ENCODE data around the gene POLD4. TPM values are rescaled to one million over a fixed set of nuclear protein-coding genes. Genes with fewer than 3 reads are reported as not detected.

The POLD4 gene
- total RNA-seq, 2 donors from 2014 or later, result 145 to 148 TPM

DNA sequence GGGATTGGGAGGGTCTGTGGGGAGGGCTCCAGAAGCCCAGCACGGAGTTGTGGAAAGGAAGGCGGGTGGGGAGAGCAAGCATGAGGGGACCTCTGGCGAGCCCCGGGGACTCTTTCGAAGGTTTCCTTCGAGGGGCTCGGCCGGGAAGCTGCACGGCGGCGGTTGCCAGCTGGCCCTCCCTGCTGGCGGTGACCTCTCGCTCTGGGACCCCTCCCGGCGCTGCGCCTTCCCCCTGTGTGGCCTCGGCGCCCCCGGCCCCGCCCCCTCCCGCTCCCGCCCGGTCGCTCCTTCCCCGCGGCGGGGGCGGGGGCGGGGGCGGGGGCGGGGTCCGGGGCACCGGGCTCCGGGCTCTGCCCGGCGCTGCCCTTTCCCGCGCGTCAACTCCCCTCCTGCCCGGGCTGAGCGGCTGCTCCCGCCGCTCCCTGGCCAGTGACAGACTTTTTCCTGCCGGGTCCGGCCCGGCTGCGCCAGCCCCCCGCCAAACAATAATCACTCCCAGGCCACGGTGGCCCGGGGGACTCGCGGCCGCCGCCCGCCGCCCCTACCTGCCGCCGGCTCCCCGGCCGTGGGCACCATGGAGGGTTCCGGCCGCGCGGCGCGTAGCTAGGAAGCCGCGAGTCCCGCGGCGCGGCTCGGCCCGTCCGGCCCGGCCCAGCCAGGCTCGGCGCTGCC lies 19.1 kb upstream of the POLD4 start:
- ATAC-seq (ENCODE audit: insufficient number of reproducible peaks, low FRiP score, low read depth), result no peak
- TF ChIP-seq, protein P1, sequence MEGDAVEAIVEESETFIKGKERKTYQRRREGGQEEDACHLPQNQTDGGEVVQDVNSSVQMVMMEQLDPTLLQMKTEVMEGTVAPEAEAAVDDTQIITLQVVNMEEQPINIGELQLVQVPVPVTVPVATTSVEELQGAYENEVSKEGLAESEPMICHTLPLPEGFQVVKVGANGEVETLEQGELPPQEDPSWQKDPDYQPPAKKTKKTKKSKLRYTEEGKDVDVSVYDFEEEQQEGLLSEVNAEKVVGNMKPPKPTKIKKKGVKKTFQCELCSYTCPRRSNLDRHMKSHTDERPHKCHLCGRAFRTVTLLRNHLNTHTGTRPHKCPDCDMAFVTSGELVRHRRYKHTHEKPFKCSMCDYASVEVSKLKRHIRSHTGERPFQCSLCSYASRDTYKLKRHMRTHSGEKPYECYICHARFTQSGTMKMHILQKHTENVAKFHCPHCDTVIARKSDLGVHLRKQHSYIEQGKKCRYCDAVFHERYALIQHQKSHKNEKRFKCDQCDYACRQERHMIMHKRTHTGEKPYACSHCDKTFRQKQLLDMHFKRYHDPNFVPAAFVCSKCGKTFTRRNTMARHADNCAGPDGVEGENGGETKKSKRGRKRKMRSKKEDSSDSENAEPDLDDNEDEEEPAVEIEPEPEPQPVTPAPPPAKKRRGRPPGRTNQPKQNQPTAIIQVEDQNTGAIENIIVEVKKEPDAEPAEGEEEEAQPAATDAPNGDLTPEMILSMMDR (IDR thresholded peaks at IDR 0.05), result no peak
- DNase-seq (ENCODE audit: low spot score), result no peak
- no peaks in the 10 kb centered on the region for H3K9me3 ChIP-seq
- H3K4me1 ChIP-seq (ENCODE audit: control insufficient read depth in 1 of 2, low read depth in 2 of 2), result peaks cover 23 to 41% of the 10 kb centered on the region in 2 donors
- peak overlapping the region; percentile 76 for H3K4me3 ChIP-seq
- H3K27me3 ChIP-seq (replicated peaks; ENCODE audit: insufficient read depth), result no peaks in the 10 kb centered on the region
- no peaks in the 10 kb centered on the region for H3K36me3 ChIP-seq
- H3K27ac ChIP-seq, result peak overlapping the region; percentile 92 to 99

DNA sequence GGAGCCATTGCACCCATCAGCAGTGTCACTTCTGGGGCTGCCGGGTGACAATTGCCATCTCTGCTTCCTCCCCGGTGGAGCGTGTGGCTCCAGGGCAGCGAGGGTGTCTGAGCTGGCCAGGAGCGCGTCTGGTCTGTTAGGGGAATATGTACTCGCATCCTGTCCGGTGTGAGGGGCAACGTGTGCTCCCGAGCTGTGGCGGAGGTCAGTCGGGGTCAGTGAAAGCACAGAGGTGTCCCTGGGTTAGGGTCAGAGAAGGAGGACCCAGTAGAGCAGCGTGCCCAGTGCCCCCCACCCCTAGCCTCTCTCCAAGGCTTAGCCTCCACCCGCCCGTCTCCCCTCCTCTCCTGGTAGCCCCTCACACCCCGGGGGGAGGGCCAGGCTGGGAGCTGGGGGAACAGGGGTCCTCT lies 18.6 kb upstream of the POLD4 start:
- peaks cover 23 to 47% of the 10 kb centered on the region in 2 donors for H3K4me1 ChIP-seq (ENCODE audit: control insufficient read depth in 1 of 2, low read depth in 2 of 2)
- DNase-seq (ENCODE audit: low spot score), result no peak
- TF ChIP-seq, protein P1 (IDR thresholded peaks at IDR 0.05), result no peak
- peak overlapping the region; percentile 76 for H3K4me3 ChIP-seq
- H3K27ac ChIP-seq, result peak overlapping the region; percentile 72 to 92
- H3K9me3 ChIP-seq, result no peaks in the 10 kb centered on the region
- H3K36me3 ChIP-seq, result no peaks in the 10 kb centered on the region
- no peak for ATAC-seq (ENCODE audit: insufficient number of reproducible peaks, low FRiP score, low read depth)
- no peaks in the 10 kb centered on the region for H3K27me3 ChIP-seq (replicated peaks; ENCODE audit: insufficient read depth)

DNA sequence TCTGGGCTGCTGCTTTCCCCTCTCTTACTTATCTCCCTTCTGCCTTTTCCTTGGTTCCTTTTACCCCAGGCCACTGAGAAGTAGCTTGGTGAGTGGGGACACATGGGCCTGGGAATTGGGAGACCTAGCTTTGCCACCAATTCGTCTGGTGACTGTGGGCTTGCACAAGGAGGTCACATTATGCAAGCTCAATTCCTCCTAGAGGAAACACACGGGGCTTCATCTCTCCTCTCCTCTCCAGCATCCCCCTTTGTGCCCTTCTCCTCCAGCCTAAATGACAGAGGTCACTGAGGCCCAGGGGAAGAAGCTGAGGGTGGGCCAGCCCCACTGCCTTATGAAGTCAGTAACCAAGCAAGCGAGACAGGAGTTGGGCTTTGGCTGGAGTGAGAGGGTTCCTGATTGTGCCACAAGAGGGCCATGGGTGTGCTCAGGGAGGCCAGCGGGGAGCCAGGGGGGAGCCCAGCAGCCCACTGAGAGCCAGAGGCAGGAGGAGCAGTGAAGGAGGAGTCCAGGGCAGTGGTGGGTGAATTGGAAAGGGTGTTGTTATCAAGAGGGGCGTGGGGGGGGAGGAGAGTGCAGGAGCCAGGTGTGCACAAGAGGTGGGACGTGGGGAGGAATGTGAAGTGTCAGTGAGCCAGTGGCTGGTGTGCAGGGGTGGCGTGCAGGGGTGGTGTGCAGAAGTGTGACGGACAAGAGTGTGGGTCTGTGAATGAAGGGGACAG lies 18.0 kb upstream of the POLD4 start:
- Histone ChIP-seq H3K9me3 (no peaks in the 10 kb centered on the region), H3K4me3 (peak overlapping the region; percentile 76), H3K36me3 (no peaks in the 10 kb centered on the region), H3K4me1 (ENCODE audit: control insufficient read depth in 1 of 2, low read depth in 2 of 2) (peaks cover 25 to 52% of the 10 kb centered on the region in 2 donors), H3K27ac (peak overlapping the region; percentile 3 to 92), H3K27me3 (replicated peaks; ENCODE audit: insufficient read depth) (no peaks in the 10 kb centered on the region)
- ATAC-seq (ENCODE audit: insufficient number of reproducible peaks, low FRiP score, low read depth) (no peak), DNase-seq (ENCODE audit: low spot score) (no peak)
- TF ChIP-seq, protein P1 (IDR thresholded peaks at IDR 0.05), result peak; percentile 52

DNA sequence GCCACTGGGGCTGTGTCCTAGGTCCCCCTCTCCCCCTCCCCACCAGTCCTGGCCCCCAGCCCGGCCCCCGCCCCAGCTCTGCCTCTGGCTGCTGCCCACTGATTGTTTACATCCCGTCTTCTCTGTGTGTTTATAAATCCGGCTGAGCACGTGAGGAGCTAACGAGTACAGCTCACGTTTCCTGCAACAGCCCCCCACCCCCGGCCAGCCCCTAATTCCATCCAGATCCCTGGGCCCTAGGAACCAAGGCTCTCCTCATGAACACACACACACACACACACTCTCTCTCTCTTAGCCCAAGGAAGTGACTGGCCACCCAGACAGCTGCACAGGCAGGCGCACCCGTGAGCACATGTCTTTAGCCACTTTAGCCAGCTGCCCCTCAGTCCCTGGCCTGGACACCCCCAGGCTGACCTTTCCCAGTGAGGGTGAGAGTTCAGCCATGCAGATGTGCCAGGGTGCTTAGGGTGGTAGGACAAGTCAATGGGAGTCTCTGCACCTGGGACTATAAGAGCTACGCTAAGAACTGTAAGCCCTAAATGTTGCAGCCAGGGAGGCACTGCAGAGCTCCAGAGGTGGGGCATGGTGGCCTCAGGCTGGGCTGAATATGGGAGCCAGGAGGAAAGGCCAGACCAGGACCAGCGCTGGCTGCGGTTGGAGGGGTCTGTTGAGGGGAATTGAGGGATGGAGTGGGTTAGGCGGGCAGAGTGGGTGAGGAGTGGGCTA lies 17.2 kb upstream of the POLD4 start:
- no peaks in the 10 kb centered on the region for H3K36me3 ChIP-seq
- no peaks in the 10 kb centered on the region for H3K27me3 ChIP-seq (replicated peaks; ENCODE audit: insufficient read depth)
- H3K27ac ChIP-seq, result peak overlapping the region in 1 of 2 donors; percentile 21
- ATAC-seq (ENCODE audit: insufficient number of reproducible peaks, low FRiP score, low read depth), result no peak
- TF ChIP-seq, protein P1 (IDR thresholded peaks at IDR 0.05), result no peak
- H3K4me3 ChIP-seq, result no peak overlapping the region
- no peaks in the 10 kb centered on the region for H3K9me3 ChIP-seq
- no peak for DNase-seq (ENCODE audit: low spot score)
- H3K4me1 ChIP-seq (ENCODE audit: control insufficient read depth in 1 of 2, low read depth in 2 of 2), result peaks cover 25 to 54% of the 10 kb centered on the region in 2 donors

DNA sequence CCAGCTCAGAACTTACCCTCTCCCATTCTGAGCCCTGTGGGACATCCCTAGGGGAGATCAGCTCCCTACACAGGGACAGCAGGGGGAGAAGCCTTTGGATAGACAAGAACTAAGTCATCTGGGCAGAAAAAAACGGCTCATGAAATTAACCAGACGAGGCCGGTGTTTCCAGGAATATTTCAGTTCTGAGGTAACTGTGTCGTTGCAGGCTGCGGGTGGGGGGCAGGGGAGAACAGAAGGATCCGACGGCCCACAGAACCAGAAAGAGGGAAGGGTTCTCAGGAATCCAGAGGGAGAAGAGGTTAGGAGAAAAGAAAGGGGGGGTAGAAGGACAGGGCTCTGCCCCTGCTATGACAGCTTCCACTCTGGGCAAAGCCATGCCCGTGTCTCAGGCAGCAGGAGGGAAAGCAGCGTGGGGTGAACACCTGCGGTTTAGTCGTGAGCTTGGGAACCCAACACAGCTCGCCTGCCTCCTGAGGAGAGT lies 16.5 kb upstream of the POLD4 start:
- peaks cover 24 to 51% of the 10 kb centered on the region in 2 donors for H3K4me1 ChIP-seq (ENCODE audit: control insufficient read depth in 1 of 2, low read depth in 2 of 2)
- ATAC-seq (ENCODE audit: insufficient number of reproducible peaks, low FRiP score, low read depth) (no peak), DNase-seq (ENCODE audit: low spot score) (no peak)
- H3K9me3 ChIP-seq, result no peaks in the 10 kb centered on the region
- H3K27ac ChIP-seq, result peak overlapping the region in 1 of 2 donors; percentile 27
- peaks cover 1% of the 10 kb centered on the region for H3K36me3 ChIP-seq
- H3K4me3 ChIP-seq, result no peak overlapping the region
- TF ChIP-seq, protein P1 (IDR thresholded peaks at IDR 0.05), result no peak
- H3K27me3 ChIP-seq (replicated peaks; ENCODE audit: insufficient read depth), result no peaks in the 10 kb centered on the region

Data from thoracic aorta (tissue), 2 donors.